Endodermal cell (in vitro differentiated cells): ENCODE results near the gene TMPRSS11E. TPM values are rescaled to one million over a fixed set of nuclear protein-coding genes. Genes with fewer than 3 reads are reported as not detected.
"Not testable (repeated sequence)": the region's sequence is repeated elsewhere in the genome, so short reads cannot be mapped to it uniquely, and the experiment has no call there.

Experiments used
- DNase-seq: peaks from one replicate; pipeline ENCODE4 v3.0.0-alpha.2; 2017
- H3K27ac ChIP-seq: 2 replicates; pipeline ENCODE4 v1.5.1; 2013; ENCODE audit warnings: mild to moderate bottlenecking, low read depth, low read length, moderate library complexity
- H3K27me3 ChIP-seq: 2 replicates; pipeline ENCODE4 v1.6.1; 2013; ENCODE audit warnings: mild to moderate bottlenecking, low read length, moderate library complexity; ENCODE audit not compliant: insufficient read depth, control insufficient read depth, poor library complexity, severe bottlenecking
- H3K36me3 ChIP-seq: 2 replicates; pipeline ENCODE4 v1.7.0; 2013; ENCODE audit warnings: mild to moderate bottlenecking, low read length, moderate library complexity; ENCODE audit not compliant: control insufficient read depth, insufficient read depth
- H3K4me1 ChIP-seq: one replicate; pipeline ENCODE4 v1.7.0; 2013; ENCODE audit warnings: low read length; ENCODE audit not compliant: control insufficient read depth, insufficient read depth
- H3K4me3 ChIP-seq: 2 replicates; pipeline ENCODE4 v1.5.1; 2013; ENCODE audit warnings: mild to moderate bottlenecking, low read length, moderate library complexity
- H3K9ac ChIP-seq: 2 replicates; pipeline ENCODE4 v1.6.1; 2013; ENCODE audit warnings: mild to moderate bottlenecking, low read length, moderate library complexity; ENCODE audit not compliant: poor library complexity, severe bottlenecking; ENCODE audit errors: extremely low read depth
- H3K9me3 ChIP-seq: 2 replicates; pipeline ENCODE4 v1.6.1; 2013; ENCODE audit warnings: mild to moderate bottlenecking, low read length, moderate library complexity; ENCODE audit not compliant: control insufficient read depth
- H3K27ac Mint-ChIP-seq: 2 replicates; pipeline ENCODE4 v1.8.0; 2020; ENCODE audit warnings: mixed read lengths
- H3K27me3 Mint-ChIP-seq: 2 replicates; pipeline ENCODE4 v1.8.0; 2021; ENCODE audit warnings: mild to moderate bottlenecking, mixed read lengths; ENCODE audit not compliant: insufficient read depth
- H3K36me3 Mint-ChIP-seq: 2 replicates; pipeline ENCODE4 v1.8.0; 2020; ENCODE audit warnings: low read depth, mixed read lengths
- H3K4me1 Mint-ChIP-seq: 2 replicates; pipeline ENCODE4 v1.8.0; 2020; ENCODE audit warnings: mixed read lengths
- H3K4me3 Mint-ChIP-seq: 2 replicates; pipeline ENCODE4 v1.8.0; 2020; ENCODE audit warnings: mild to moderate bottlenecking, moderate library complexity, mixed read lengths
- H3K9me3 Mint-ChIP-seq: 2 replicates; pipeline ENCODE4 v1.8.0; 2020; ENCODE audit warnings: mild to moderate bottlenecking, mixed read lengths
- CTCF ChIP-seq: fragments of 200-600 bp; sonication (generic); conservative IDR thresholded peaks from 2 replicates; pipeline ENCODE4 v1.5.0; 2021; ENCODE audit warnings: antibody characterized with exemption, mild to moderate bottlenecking
- WGBS, 2 experiments: methylation state at CpG; one replicate each; pipeline versions ENCODE4 v1.1.5 to v1.1.7; 2013; ENCODE audit warnings: missing lambda C conversion rate in 2 of 2, mixed read lengths in 1 of 2; ENCODE audit not compliant: insufficient coverage in 1 of 2, insufficient read length in 1 of 2; 5-methylcytosine and 5-hydroxymethylcytosine counted together
- total RNA-seq, 2 donors: library from RNA; stranded (reverse); fragmentation: NEBNext Ultra II Directional in 1 of 2; extraction: Animal tissue kit (Norgen Biotek cat#: 25700) in 1 of 2; gene quantifications; 2 replicates in 1 of 2; 3 replicates in 1 of 2; pipeline ENCODE4 v1.2.1, GENCODE V29; 2021

TMPRSS11E gene
- total RNA-seq, 2 donors from 2014 or later = 4.4 to 11.1 TPM

DNA sequence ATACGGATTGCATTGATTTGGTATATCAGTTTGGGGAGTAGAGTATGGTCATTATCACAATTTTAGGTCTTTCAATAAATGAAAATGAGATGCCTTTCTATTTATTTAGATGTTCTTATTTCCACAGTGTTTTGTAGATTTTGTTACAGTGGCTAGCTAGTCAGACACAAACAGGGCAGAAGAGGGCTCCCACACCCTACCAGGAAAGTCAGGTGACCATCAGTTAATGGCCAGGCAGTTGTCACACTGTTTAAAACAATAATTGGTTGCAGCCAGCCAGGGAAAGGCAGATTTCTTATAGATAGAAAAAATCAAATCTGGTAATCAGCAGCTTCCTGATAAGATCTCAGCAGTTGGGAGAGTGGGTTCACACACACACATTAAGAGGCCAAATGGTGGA, 71.6 kb downstream of the TMPRSS11E start:
- H3K9me3 ChIP-seq = no peaks in the 10 kb centered on the region
- DNase-seq = no peak
- TF ChIP-seq CTCF = no peak
- no peak overlapping the region for H3K9ac ChIP-seq
- no peaks in the 10 kb centered on the region for H3K36me3 ChIP-seq
- no peaks in the 10 kb centered on the region for H3K4me1 ChIP-seq
- H3K4me3 Mint-ChIP-seq = no peak overlapping the region
- no peak overlapping the region for H3K4me3 ChIP-seq
- no peaks in the 10 kb centered on the region for H3K36me3 Mint-ChIP-seq
- no peaks in the 10 kb centered on the region for H3K27me3 Mint-ChIP-seq
- H3K27me3 ChIP-seq = no peaks in the 10 kb centered on the region
- H3K27ac ChIP-seq = no peak overlapping the region
- H3K4me1 Mint-ChIP-seq = no peaks in the 10 kb centered on the region
- no peak overlapping the region for H3K27ac Mint-ChIP-seq
- WGBS, 2 experiments = 88% methylated on average over 1 of the region's 1 CpG; no CpG with 5 or more reads in 1 of the 2 experiments
- H3K9me3 Mint-ChIP-seq = no peaks in the 10 kb centered on the region

DNA sequence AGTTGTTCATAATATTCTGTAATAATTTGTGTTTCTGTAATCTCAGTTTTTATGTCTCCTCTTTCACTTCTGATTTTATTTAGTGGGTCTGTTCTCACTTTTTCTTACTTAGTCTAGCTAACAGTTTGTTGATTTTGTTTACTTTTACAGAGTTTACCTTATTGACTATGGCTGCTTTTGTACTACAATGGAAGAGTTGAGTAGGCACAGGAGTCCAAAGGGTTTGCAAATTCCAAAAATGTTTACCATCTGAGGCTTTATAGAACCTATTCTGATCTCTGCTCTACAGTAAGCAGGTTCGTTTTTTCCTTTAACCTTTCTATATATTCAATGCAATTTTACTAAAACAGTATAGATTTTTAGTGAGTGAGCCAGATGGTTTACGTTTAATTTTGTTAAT, 73.7 kb downstream of the TMPRSS11E start:
- Histone ChIP-seq H3K36me3 (no peaks in the 10 kb centered on the region), H3K9me3 (no peaks in the 10 kb centered on the region), H3K9ac (no peak overlapping the region), H3K4me3 (no peak overlapping the region), H3K27ac (no peak overlapping the region), H3K4me1 (no peaks in the 10 kb centered on the region), H3K27me3 (no peaks in the 10 kb centered on the region)
- 83% methylated on average over 1 of the region's 2 CpGs; no CpG with 5 or more reads in 1 of the 2 experiments for WGBS, 2 experiments
- no peak for DNase-seq
- no peaks in the 10 kb centered on the region for H3K36me3 Mint-ChIP-seq
- no peaks in the 10 kb centered on the region for H3K4me1 Mint-ChIP-seq
- no peak overlapping the region for H3K4me3 Mint-ChIP-seq
- TF ChIP-seq CTCF = no peak
- H3K27ac Mint-ChIP-seq = no peak overlapping the region
- H3K9me3 Mint-ChIP-seq = no peaks in the 10 kb centered on the region
- no peaks in the 10 kb centered on the region for H3K27me3 Mint-ChIP-seq

DNA sequence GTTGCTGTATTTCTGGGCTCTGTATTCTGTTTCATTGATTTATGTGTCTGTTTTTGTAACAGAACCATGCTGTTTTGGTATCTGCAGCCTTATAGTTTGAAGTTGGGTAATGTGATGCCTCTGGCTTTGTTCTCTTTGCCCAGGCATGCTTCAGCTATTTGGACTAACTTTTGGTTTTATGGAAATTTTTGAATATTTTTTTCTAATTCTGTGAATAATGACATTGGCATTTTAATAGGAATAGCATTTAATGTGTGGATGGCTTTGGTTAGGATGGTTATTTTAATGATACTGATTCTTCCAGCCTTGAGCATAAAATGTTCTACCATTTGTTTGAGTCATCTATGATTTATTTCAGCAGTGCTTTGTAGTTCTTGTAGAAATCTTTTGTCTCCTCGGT, 75.0 kb downstream of the TMPRSS11E start:
- not testable (repeated sequence) for H3K9me3 ChIP-seq, H3K36me3 ChIP-seq, H3K4me3 Mint-ChIP-seq, H3K36me3 Mint-ChIP-seq, H3K27ac Mint-ChIP-seq, H3K4me3 ChIP-seq, H3K9ac ChIP-seq, H3K9me3 Mint-ChIP-seq, H3K4me1 Mint-ChIP-seq, DNase-seq, H3K27me3 ChIP-seq, H3K27ac ChIP-seq, H3K27me3 Mint-ChIP-seq, H3K4me1 ChIP-seq
- 50% methylated on average over 1 of the region's 1 CpG; no CpG with 5 or more reads in 1 of the 2 experiments for WGBS, 2 experiments

DNA sequence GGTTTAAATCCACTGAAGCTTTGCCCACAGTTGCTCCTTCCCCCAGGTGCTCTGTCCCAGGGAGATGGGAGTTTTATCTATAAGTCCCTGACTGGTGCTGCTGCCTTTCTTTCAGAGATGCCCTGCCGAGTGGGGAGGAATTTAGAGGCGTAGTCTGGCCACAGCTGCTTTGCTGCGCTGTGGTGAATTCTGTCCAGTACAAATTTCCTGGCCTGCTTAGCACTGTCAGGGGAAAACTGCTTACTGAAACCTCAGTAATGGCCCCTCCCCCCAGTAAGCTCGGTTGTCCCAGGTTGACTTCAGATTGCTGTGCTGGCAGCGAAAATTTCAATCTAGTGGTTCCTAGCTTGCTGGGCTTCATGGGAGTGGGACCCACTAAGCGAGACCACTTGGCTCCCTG, 88.7 kb downstream of the TMPRSS11E start:
- no peaks in the 10 kb centered on the region for H3K9me3 ChIP-seq
- no peaks in the 10 kb centered on the region for H3K4me1 ChIP-seq
- Mint-ChIP-seq H3K4me3 (no peak overlapping the region), H3K9me3 (no peaks in the 10 kb centered on the region), H3K27ac (no peak overlapping the region), H3K27me3 (no peaks in the 10 kb centered on the region), H3K4me1 (no peaks in the 10 kb centered on the region), H3K36me3 (no peaks in the 10 kb centered on the region)
- no peak for DNase-seq
- H3K27me3 ChIP-seq = no peaks in the 10 kb centered on the region
- no peak overlapping the region for H3K9ac ChIP-seq
- H3K27ac ChIP-seq = no peak overlapping the region
- TF ChIP-seq CTCF = no peak
- 92 to 94% methylated on average over 3 to 6 of the region's 6 CpGs for WGBS, 2 experiments
- no peaks in the 10 kb centered on the region for H3K36me3 ChIP-seq
- H3K4me3 ChIP-seq = no peak overlapping the region
